GM23338 (cell line): Measurements from ENCODE around the gene TCERG1L. TPM values are rescaled to one million over a fixed set of nuclear protein-coding genes. Genes with fewer than 3 reads are reported as not detected.

Experiments used
- ATAC-seq: fragments of 200-7000 bp; cut with Tn5 transposase; 3 replicates; pipeline ENCODE4 v1.9.1; 2020
- DNase-seq: peaks from one replicate; pipeline ENCODE4 v3.0.0-alpha.2; 2015; ENCODE audit warnings: low spot score
- H2AFZ ChIP-seq: fragments of 200-600 bp; sonication (generic); 2 replicates; pipeline ENCODE4 v1.8.0; 2016; ENCODE audit warnings: antibody characterized with exemption, mild to moderate bottlenecking, moderate library complexity
- H3F3A ChIP-seq: fragments of 200-600 bp; sonication (generic); replicated peaks from 2 replicates; pipeline ENCODE4 v1.8.0; 2017; ENCODE audit warnings: antibody characterized with exemption, mixed run types, low read depth
- H3K27ac ChIP-seq: fragments of 200-600 bp; sonication (generic); 2 replicates; pipeline ENCODE4 v1.6.1; 2016; ENCODE audit warnings: low read depth
- H3K27me3 ChIP-seq: fragments of 200-600 bp; sonication (generic); 2 replicates; pipeline ENCODE4 v1.8.0; 2016; ENCODE audit warnings: mild to moderate bottlenecking, mixed run types, moderate library complexity; ENCODE audit not compliant: insufficient read depth
- H3K36me3 ChIP-seq: fragments of 200-600 bp; sonication (generic); 2 replicates; pipeline ENCODE4 v1.8.0; 2016; ENCODE audit warnings: mild to moderate bottlenecking; ENCODE audit not compliant: insufficient read depth
- H3K4me1 ChIP-seq: fragments of 200-600 bp; sonication (generic); 2 replicates; pipeline ENCODE4 v1.8.0; 2016; ENCODE audit warnings: mild to moderate bottlenecking, moderate library complexity; ENCODE audit not compliant: insufficient read depth
- H3K4me2 ChIP-seq: fragments of 200-600 bp; sonication (generic); 2 replicates; pipeline ENCODE4 v1.7.1; 2017; ENCODE audit warnings: mixed run types
- H3K4me3 ChIP-seq: fragments of 200-600 bp; sonication (generic); 2 replicates; pipeline ENCODE4 v1.6.1; 2016; ENCODE audit warnings: mixed run types
- H3K79me2 ChIP-seq: fragments of 200-600 bp; sonication (generic); replicated peaks from 2 replicates; pipeline ENCODE4 v1.8.0; 2017; ENCODE audit warnings: mild to moderate bottlenecking; ENCODE audit not compliant: insufficient read depth
- H3K9me2 ChIP-seq: fragments of 200-600 bp; sonication (generic); 2 replicates; pipeline ENCODE4 v1.8.0; 2017; ENCODE audit not compliant: insufficient read depth
- H4K20me1 ChIP-seq: fragments of 200-600 bp; sonication (generic); replicated peaks from 2 replicates; pipeline ENCODE4 v1.8.0; 2017; ENCODE audit warnings: mild to moderate bottlenecking; ENCODE audit not compliant: insufficient read depth
- H3K27ac Mint-ChIP-seq: 2 replicates; pipeline ENCODE4 v1.8.0; 2020; ENCODE audit warnings: inconsistent platforms, mild to moderate bottlenecking, moderate library complexity, mixed read lengths
- H3K27me3 Mint-ChIP-seq: 3 replicates; pipeline ENCODE4 v1.8.0; 2022; ENCODE audit warnings: low read depth, mild to moderate bottlenecking, moderate library complexity, mixed read lengths, inconsistent platforms; ENCODE audit not compliant: insufficient read depth, poor library complexity
- H3K36me3 Mint-ChIP-seq: 3 replicates; pipeline ENCODE4 v1.8.0; 2021; ENCODE audit warnings: low read depth, mild to moderate bottlenecking, inconsistent platforms, moderate library complexity, mixed read lengths
- H3K4me1 Mint-ChIP-seq: 3 replicates; pipeline ENCODE4 v1.8.0; 2020; ENCODE audit warnings: mild to moderate bottlenecking, inconsistent platforms, mixed read lengths
- H3K4me3 Mint-ChIP-seq: 3 replicates; pipeline ENCODE4 v1.8.0; 2021; ENCODE audit warnings: moderate library complexity, mild to moderate bottlenecking, inconsistent platforms, mixed read lengths
- H3K9me3 Mint-ChIP-seq: 3 replicates; pipeline ENCODE4 v1.8.0; 2020; ENCODE audit warnings: moderate library complexity, mild to moderate bottlenecking, inconsistent platforms, mixed read lengths
- ETS1 ChIP-seq: IDR thresholded peaks from 2 replicates; pipeline ENCODE4 v1.6.1; 2016; ENCODE audit warnings: antibody characterized with exemption
- EZH2 ChIP-seq: fragments of 200-600 bp; sonication (generic); IDR thresholded peaks from one replicate; pipeline ENCODE4 v1.8.0; 2017; ENCODE audit warnings: antibody characterized with exemption, mild to moderate bottlenecking, low read depth; ENCODE audit not compliant: unreplicated experiment
- JUNB ChIP-seq: IDR thresholded peaks from one replicate; pipeline ENCODE4 v1.6.1; 2016; ENCODE audit warnings: antibody characterized with exemption; ENCODE audit not compliant: unreplicated experiment
- NANOG ChIP-seq: IDR thresholded peaks from 2 replicates; pipeline ENCODE4 v1.6.1; 2016; ENCODE audit warnings: antibody characterized with exemption, borderline replicate concordance
- POLR2AphosphoS5 ChIP-seq: IDR thresholded peaks from 2 replicates; pipeline ENCODE4 v1.6.1; 2016; ENCODE audit warnings: antibody characterized with exemption, low read depth
- ZNF331 ChIP-seq: fragments of 250-450 bp; sonication (Bioruptor Pico); IDR thresholded peaks from 2 replicates; pipeline ENCODE4 v1.5.0; 2020; ENCODE audit warnings: low read depth, mild to moderate bottlenecking, moderate library complexity
- ZNF462 ChIP-seq: fragments of 250-450 bp; sonication (Bioruptor Pico); IDR thresholded peaks from 2 replicates; pipeline ENCODE4 v1.5.0; 2020; ENCODE audit warnings: mild to moderate bottlenecking, moderate library complexity
- polyA plus RNA-seq: library from polyadenylated mRNA; unstranded; fragments of >200 nt; fragmentation: Nextera tagmentation; extraction: Ambion mirVana; gene quantifications from 2 replicates; pipeline ENCODE4 v1.2.1, GENCODE V29; 2016
- total RNA-seq: library from RNA; depleted of rRNA; stranded (reverse); fragments of >200 nt; shearing (Covaris generic); gene quantifications from 2 replicates; pipeline ENCODE4 v1.2.3, GENCODE V29; 2014
- TF ChIP-seq, protein P1 (sequence below), 2 experiments: fragments of 200-600 bp in 1 of 2; sonication (generic) in 1 of 2; conservative IDR thresholded peaks; 2 replicates each; pipeline versions ENCODE4 v1.5.1 to v1.6.1; 2016 to 2017; ENCODE audit warnings: antibody characterized with exemption in 2 of 2, low read depth in 2 of 2, mild to moderate bottlenecking in 2 of 2, moderate library complexity in 1 of 2
- TF ChIP-seq, protein P2 (sequence below): IDR thresholded peaks from one replicate; pipeline ENCODE4 v1.6.1; 2018; ENCODE audit warnings: antibody characterized with exemption; ENCODE audit not compliant: unreplicated experiment

The TCERG1L gene
- total and polyA plus RNA-seq, 2 experiments from 2014 or later, result 3.9 to 5.5 TPM

GRCh38 chr10:131271195-131271880, 40.2 kb downstream of the TCERG1L start (continued):
- TF ChIP-seq ETS1 (no peak), POLR2AphosphoS5 (no peak)
- TF ChIP-seq, protein P1, sequence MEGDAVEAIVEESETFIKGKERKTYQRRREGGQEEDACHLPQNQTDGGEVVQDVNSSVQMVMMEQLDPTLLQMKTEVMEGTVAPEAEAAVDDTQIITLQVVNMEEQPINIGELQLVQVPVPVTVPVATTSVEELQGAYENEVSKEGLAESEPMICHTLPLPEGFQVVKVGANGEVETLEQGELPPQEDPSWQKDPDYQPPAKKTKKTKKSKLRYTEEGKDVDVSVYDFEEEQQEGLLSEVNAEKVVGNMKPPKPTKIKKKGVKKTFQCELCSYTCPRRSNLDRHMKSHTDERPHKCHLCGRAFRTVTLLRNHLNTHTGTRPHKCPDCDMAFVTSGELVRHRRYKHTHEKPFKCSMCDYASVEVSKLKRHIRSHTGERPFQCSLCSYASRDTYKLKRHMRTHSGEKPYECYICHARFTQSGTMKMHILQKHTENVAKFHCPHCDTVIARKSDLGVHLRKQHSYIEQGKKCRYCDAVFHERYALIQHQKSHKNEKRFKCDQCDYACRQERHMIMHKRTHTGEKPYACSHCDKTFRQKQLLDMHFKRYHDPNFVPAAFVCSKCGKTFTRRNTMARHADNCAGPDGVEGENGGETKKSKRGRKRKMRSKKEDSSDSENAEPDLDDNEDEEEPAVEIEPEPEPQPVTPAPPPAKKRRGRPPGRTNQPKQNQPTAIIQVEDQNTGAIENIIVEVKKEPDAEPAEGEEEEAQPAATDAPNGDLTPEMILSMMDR (conservative IDR thresholded peaks at IDR 0.05; ENCODE audit: low read depth in 2 of 2), result no peak

DNA sequence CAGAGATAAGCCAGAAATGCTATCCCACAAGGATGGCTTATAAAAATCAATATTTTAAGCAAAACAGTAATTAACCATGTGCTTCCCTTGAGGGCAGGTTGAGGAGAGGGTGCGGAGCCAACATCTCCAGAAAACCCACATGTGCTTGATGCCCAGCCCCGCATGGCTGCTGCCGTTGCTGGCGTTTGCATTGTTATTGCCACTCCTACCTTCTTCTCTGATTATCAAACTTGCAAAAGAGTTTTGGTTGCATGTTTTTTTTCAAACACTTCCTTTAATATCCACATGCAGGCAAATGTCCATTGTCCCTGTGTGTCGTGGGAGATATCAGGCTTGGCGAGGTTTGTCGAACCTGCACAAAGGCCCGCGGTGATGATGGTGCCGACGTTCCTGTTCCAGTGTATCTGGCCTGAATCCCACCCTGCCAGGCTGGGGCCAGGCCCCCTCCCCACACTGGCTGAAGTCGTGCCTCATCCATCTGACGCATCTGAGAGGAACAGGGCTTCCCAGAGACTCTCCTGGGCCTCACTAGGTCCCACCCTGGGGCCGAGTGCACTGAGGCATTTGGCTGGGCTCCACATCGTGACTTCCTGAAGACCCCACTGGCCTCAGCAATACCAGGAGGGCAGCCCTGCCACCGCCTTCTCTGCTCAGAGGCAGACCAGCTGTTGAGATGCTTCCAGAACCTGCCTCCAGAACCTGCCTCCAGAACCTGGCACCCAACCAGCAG, 40.9 kb downstream of the TCERG1L start:
- peaks cover 32% of the 10 kb centered on the region for H3K36me3 Mint-ChIP-seq
- no peaks in the 10 kb centered on the region for H3K36me3 ChIP-seq
- no peaks in the 10 kb centered on the region for H3K27me3 ChIP-seq
- no peaks in the 10 kb centered on the region for H4K20me1 ChIP-seq
- H3K27ac ChIP-seq, result no peak overlapping the region
- H3K79me2 ChIP-seq, result no peaks in the 10 kb centered on the region
- no peak overlapping the region for H2AFZ ChIP-seq
- no peak overlapping the region for H3K4me3 ChIP-seq
- peaks cover 3% of the 10 kb centered on the region for H3K27me3 Mint-ChIP-seq
- no peaks in the 10 kb centered on the region for H3K4me1 ChIP-seq
- no peaks in the 10 kb centered on the region for H3K4me1 Mint-ChIP-seq
- H3K9me3 Mint-ChIP-seq, result peaks cover 86% of the 10 kb centered on the region
- no peak overlapping the region for H3K27ac Mint-ChIP-seq
- H3F3A ChIP-seq, result no peaks in the 10 kb centered on the region
- no peaks in the 10 kb centered on the region for H3K9me2 ChIP-seq
- DNase-seq (no peak), ATAC-seq (no peak)
- H3K4me2 ChIP-seq, result no peak overlapping the region
- no peak overlapping the region for H3K4me3 Mint-ChIP-seq
- no peak for TF ChIP-seq NANOG
- TF ChIP-seq ETS1, result no peak
- no peak for TF ChIP-seq POLR2AphosphoS5
- TF ChIP-seq JUNB, result no peak
- no peak for TF ChIP-seq ZNF462 (CRISPR knock-in tag)
- no peak for TF ChIP-seq ZNF331 (CRISPR knock-in tag)
- TF ChIP-seq, protein P2, sequence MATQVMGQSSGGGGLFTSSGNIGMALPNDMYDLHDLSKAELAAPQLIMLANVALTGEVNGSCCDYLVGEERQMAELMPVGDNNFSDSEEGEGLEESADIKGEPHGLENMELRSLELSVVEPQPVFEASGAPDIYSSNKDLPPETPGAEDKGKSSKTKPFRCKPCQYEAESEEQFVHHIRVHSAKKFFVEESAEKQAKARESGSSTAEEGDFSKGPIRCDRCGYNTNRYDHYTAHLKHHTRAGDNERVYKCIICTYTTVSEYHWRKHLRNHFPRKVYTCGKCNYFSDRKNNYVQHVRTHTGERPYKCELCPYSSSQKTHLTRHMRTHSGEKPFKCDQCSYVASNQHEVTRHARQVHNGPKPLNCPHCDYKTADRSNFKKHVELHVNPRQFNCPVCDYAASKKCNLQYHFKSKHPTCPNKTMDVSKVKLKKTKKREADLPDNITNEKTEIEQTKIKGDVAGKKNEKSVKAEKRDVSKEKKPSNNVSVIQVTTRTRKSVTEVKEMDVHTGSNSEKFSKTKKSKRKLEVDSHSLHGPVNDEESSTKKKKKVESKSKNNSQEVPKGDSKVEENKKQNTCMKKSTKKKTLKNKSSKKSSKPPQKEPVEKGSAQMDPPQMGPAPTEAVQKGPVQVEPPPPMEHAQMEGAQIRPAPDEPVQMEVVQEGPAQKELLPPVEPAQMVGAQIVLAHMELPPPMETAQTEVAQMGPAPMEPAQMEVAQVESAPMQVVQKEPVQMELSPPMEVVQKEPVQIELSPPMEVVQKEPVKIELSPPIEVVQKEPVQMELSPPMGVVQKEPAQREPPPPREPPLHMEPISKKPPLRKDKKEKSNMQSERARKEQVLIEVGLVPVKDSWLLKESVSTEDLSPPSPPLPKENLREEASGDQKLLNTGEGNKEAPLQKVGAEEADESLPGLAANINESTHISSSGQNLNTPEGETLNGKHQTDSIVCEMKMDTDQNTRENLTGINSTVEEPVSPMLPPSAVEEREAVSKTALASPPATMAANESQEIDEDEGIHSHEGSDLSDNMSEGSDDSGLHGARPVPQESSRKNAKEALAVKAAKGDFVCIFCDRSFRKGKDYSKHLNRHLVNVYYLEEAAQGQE, result no peak
- no peak for TF ChIP-seq EZH2
